Activated T-cell treated with anti-CD3 and anti-CD28 coated beads, Interleukin-2, amount 50 U/mL, for 72 hours (primary cell): ENCODE measurements around the gene CFAP74. TPM values are rescaled to one million over a fixed set of nuclear protein-coding genes. Genes with fewer than 3 reads are reported as not detected.

Experiments
- ATAC-seq, 2 donors: fragments of 150-1000 bp; cut with Tn5 transposase; replicated peaks in 1 of 2; 2 replicates each; pipeline ENCODE4 v1.10.0; 2021; ENCODE audit warnings: moderate library complexity in 2 of 2, mild to moderate bottlenecking in 1 of 2
- DNase-seq, 2 donors: peaks; one replicate each; pipeline ENCODE4 v3.0.0; 2021 to 2022; ENCODE audit warnings: mixed read lengths in 1 of 2
- H3K27ac Mint-ChIP-seq: one replicate; pipeline ENCODE4 v1.8.0; 2022; ENCODE audit warnings: mild to moderate bottlenecking, moderate library complexity, mixed read lengths
- H3K27me3 Mint-ChIP-seq: one replicate; pipeline ENCODE4 v1.8.0; 2022; ENCODE audit warnings: low read depth, mixed read lengths
- H3K36me3 Mint-ChIP-seq, 2 donors: one replicate each; pipeline ENCODE4 v1.8.0; 2022; ENCODE audit warnings: mixed read lengths in 2 of 2, mild to moderate bottlenecking in 1 of 2; ENCODE audit not compliant: insufficient read depth in 2 of 2
- H3K4me1 Mint-ChIP-seq: one replicate; pipeline ENCODE4 v1.8.0; 2022; ENCODE audit warnings: low read depth, mixed read lengths
- H3K4me3 Mint-ChIP-seq, 2 donors: one replicate each; pipeline ENCODE4 v1.8.0; 2022; ENCODE audit warnings: mild to moderate bottlenecking in 2 of 2, mixed read lengths in 2 of 2, moderate library complexity in 2 of 2
- H3K9me3 Mint-ChIP-seq, 2 donors: one replicate each; pipeline ENCODE4 v1.8.0; 2022; ENCODE audit warnings: mixed read lengths in 2 of 2
- total RNA-seq, 2 donors: library from RNA; stranded (reverse); gene quantifications; one replicate each; pipeline ENCODE4 v1.2.3, GENCODE V29; 2022

Gene CFAP74
- total RNA-seq, 2 donors from 2014 or later = not detected

DNA sequence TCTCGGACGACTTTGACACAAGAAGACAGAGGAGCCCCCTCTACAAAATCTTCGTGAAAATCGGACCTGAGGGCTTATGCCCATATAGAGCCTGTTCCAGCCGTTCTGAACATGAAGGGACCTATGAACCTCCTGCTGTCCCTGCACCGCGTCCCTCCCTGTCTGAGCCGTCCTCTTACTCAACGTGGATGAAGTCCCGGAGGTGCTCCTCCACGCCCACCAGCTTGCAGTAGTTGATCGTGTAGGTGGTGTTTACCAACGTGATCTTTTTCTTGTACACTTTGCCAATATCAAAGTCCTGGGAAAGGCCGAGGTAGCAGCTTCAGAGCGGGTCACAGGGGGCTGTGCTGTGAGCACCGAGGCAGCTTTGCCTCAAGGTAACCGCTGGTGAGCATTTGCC is 40.0 kb downstream of the CFAP74 start:
- Mint-ChIP-seq H3K27ac (no peak overlapping the region), H3K4me3 (no peak overlapping the region), H3K36me3 (no peaks in the 10 kb centered on the region), H3K27me3 (peaks cover 22% of the 10 kb centered on the region), H3K9me3 (no peaks in the 10 kb centered on the region), H3K4me1 (peaks cover 10% of the 10 kb centered on the region)
- DNase-seq = no peak
- ATAC-seq = no peak

DNA sequence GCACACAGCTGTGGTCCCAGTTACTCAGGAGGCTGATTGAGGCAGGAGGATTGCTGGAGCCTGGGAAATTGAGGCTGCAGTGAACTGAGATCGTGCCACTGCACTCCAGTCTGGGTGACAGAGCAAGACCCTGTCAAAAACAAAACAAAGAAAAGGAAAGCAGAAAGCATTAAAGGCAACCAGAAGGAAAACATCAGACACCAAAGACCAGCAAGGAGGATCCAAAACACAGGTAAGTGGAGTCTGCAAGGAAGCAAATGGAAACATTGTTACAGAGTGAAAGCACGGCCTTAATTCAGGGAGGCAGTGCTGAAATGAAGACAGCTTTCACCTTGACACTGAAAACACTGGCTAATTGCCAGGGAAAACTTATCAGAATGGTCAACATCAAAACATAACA is 40.8 kb downstream of the CFAP74 start:
- H3K27ac Mint-ChIP-seq = no peak overlapping the region
- DNase-seq = no peak
- H3K9me3 Mint-ChIP-seq = no peaks in the 10 kb centered on the region
- no peak overlapping the region for H3K4me3 Mint-ChIP-seq
- H3K27me3 Mint-ChIP-seq = peaks cover 16% of the 10 kb centered on the region
- H3K4me1 Mint-ChIP-seq = peaks cover 10% of the 10 kb centered on the region
- no peaks in the 10 kb centered on the region for H3K36me3 Mint-ChIP-seq
- ATAC-seq = no peak

DNA sequence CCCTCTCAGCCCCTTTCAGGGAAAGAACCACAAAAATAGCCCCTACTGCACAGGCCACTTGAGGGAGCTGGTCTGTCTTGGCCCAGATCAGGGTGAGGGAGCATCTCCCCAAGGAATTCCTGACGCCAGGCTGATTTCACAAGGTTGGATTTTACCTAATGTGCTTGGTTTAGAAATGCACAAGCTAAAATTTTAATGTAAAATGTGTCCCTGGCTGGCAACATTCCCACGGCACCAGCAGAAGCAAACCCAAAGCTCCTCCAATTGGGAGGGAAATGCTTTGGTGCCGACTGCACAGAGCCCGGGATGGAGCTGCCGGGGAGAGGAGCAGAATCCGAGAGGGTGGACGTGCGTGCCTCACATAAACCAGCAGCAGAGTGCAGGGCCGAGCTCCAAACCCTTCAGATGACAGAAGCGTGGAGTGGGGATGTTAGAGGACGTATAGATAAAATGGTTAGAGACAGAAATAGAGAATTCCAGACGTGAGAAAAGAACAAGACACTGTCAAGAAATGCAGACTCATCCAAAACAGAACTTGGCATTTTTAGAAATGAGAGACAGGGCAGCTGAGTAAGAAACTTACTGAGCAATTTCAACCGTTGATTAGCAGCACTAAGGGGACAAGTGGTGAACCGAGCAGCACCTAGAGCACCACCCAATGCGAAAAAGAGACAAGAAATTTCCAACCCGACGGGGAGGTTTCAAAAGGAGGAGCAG is 42.9 kb downstream of the CFAP74 start:
- H3K27ac Mint-ChIP-seq = no peak overlapping the region
- H3K4me3 Mint-ChIP-seq = no peak overlapping the region
- H3K9me3 Mint-ChIP-seq = no peaks in the 10 kb centered on the region
- no peak for ATAC-seq
- H3K27me3 Mint-ChIP-seq = peaks cover 15% of the 10 kb centered on the region
- no peak for DNase-seq
- no peaks in the 10 kb centered on the region for H3K36me3 Mint-ChIP-seq
- H3K4me1 Mint-ChIP-seq = peaks cover 10% of the 10 kb centered on the region

DNA sequence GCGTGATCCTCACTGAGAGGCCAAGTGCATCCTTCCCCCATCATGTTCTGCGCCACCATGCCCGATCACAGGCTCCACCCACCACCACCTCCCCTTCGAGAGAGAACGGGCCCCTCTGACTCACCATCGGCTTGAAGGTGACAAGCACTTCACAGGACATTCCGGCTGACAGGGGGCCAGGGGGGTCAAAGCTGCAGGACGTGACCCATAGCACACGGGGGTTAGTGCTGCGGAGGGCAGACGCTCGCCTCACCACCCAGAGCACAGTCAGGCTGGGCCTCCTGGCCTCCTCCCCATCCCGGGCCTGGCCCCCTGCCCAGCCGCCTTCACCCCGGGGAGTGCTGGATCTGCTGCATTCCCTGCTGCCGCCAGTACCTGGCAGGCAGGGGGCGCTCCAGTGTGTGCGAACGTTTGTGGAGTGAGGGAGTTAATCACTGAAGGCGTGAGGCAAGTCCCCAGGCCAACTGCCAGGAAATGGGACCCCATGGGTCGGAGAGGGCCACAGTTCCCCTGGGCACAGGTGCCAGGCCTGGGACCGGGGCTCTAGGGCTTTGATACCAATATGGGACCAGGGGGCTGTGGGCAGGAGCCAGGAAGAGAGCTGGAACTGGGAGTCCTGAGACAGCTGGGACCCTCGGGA is 43.6 kb downstream of the CFAP74 start:
- H3K27ac Mint-ChIP-seq = no peak overlapping the region
- peak; percentile 84 to 86 for DNase-seq
- peaks cover 11% of the 10 kb centered on the region for H3K4me1 Mint-ChIP-seq
- H3K4me3 Mint-ChIP-seq = peak overlapping the region; percentile 22 to 31
- H3K9me3 Mint-ChIP-seq = peaks cover 0 to under 1% of the 10 kb centered on the region in 2 donors
- peak; percentile 90 for ATAC-seq
- H3K36me3 Mint-ChIP-seq = peaks cover 0 to under 1% of the 10 kb centered on the region in 2 donors
- H3K27me3 Mint-ChIP-seq = peaks cover 15% of the 10 kb centered on the region

DNA sequence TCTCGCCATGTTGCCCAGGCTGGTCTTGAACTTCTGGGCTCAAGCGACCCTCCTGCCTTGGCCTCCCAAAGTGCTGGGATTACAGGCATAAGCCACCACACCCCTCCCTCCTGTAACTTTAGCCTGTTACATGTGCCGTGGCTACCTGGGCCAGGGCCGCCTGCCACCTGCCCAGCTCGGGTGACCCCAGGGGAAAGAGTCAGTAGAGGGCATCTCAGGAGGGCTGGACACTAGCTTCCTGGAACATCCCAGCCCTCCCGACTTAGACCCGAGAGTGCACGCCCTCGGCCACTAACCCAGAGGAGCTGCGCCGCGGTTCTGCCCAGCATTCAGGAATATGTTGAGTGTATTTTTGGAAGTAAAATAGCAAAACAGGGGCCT is 44.1 kb downstream of the CFAP74 start:
- peaks cover 0 to 1% of the 10 kb centered on the region in 2 donors for H3K36me3 Mint-ChIP-seq
- no peak overlapping the region for H3K27ac Mint-ChIP-seq
- H3K4me1 Mint-ChIP-seq = peaks cover 16% of the 10 kb centered on the region
- DNase-seq = no peak
- H3K4me3 Mint-ChIP-seq = peak overlapping the region in 1 of 2 donors; percentile 31
- peaks cover 0 to 3% of the 10 kb centered on the region in 2 donors for H3K9me3 Mint-ChIP-seq
- peaks cover 15% of the 10 kb centered on the region for H3K27me3 Mint-ChIP-seq
- no peak for ATAC-seq

DNA sequence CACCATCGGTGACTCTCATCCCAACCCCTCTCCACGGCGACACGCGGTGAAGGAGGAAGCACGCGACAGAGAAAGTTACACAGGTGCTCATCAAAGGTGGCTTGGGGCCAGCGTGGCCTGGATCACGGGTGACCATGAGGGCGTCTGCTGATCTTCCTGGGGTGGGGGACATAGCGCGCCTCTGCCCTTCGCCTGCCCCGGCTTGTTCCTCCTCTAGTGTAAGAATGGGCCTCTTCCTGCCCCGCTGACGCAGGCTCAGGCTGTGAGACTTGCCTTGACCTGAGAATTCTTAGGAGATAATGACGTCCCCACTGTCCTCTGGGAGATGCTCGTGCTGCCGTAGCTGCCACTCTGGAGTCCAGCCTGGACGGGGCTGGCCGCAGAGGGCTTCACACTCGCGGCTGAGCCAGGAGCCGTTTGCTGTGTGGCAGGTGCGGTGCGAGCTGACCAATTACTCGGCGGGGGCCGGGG is 45.5 kb downstream of the CFAP74 start:
- ATAC-seq (no peak), DNase-seq (no peak)
- peaks cover 15% of the 10 kb centered on the region for H3K27me3 Mint-ChIP-seq
- H3K9me3 Mint-ChIP-seq = peaks cover 0 to 3% of the 10 kb centered on the region in 2 donors
- no peak overlapping the region for H3K4me3 Mint-ChIP-seq
- H3K27ac Mint-ChIP-seq = no peak overlapping the region
- peaks cover 0 to 1% of the 10 kb centered on the region in 2 donors for H3K36me3 Mint-ChIP-seq
- peaks cover 16% of the 10 kb centered on the region for H3K4me1 Mint-ChIP-seq

DNA sequence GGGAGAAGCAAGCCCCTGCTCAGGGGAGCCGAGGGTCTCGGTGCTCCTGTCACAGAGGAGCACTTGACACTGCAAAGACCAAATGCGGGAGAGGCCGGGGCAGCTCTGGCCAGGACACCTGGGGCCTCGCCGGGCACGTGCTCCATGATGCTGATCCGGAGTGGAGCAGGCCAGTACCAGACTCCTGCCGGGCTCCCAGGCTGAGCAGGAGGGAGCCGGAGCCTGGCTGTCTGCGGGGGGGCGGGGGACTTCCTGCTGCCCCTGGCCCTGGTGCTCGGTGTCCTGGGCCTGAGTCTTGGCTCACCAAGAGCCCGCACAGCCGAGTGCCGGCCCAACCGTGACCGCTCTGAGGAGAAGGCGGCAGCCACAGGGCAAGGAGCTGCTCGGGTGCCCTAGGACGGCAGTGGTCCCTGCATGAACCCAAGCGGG is 46.0 kb downstream of the CFAP74 start:
- no peak overlapping the region for H3K27ac Mint-ChIP-seq
- H3K36me3 Mint-ChIP-seq = peaks cover 0 to 1% of the 10 kb centered on the region in 2 donors
- H3K9me3 Mint-ChIP-seq = peaks cover 0 to 3% of the 10 kb centered on the region in 2 donors
- no peak overlapping the region for H3K4me3 Mint-ChIP-seq
- peaks cover 15% of the 10 kb centered on the region for H3K27me3 Mint-ChIP-seq
- no peak for DNase-seq
- no peak for ATAC-seq
- H3K4me1 Mint-ChIP-seq = peaks cover 16% of the 10 kb centered on the region

DNA sequence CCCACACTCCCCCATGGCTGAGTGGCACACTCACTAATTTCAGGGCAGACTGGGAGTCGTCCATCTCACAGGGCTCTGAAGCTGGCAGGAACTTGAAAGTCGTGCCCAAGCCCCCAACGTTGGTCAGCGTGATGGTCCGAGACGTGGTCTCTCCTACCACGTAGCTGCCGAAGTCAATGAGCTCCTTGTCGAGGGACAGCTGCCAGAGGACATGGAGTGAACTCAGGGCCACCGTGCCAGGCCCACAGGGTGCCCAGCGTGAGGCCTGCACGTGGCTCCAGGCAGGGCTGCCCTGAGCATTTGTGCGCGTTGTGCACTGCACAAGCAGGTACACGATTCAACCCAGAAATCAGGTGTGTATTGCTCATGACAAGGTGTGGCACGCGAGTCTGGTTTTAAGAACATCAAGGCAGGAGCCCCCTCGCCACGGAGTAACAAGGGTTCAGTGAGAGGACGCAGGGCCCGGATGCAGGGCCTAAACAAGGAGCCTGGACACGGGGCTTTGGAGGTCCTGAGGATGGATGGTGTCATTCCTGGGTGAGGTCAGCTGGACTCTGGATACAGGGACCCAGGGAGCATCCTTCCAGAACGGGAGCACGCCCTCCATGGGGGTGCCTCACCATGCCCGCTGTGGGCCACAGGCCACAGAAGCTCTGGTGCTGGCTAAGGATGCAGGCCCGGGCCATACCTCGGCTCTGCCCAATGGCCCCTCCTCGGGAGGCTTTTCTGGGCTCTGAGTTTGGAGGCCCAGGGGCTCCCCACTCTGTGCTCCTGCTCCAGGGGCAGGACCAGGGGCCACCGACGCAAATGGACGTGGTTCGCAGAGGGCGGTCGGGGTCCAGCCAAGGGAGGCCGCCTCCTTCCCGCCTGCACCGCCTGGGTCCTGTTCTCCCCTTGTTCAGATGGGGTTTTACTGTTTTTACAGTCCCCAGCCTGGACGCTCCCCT is 46.7 kb downstream of the CFAP74 start:
- ATAC-seq (no peak), DNase-seq (no peak)
- Mint-ChIP-seq H3K27ac (no peak overlapping the region), H3K36me3 (peaks cover 0 to 1% of the 10 kb centered on the region in 2 donors), H3K9me3 (peaks cover 0 to 3% of the 10 kb centered on the region in 2 donors), H3K27me3 (peaks cover 15% of the 10 kb centered on the region), H3K4me3 (no peak overlapping the region), H3K4me1 (peaks cover 16% of the 10 kb centered on the region)

DNA sequence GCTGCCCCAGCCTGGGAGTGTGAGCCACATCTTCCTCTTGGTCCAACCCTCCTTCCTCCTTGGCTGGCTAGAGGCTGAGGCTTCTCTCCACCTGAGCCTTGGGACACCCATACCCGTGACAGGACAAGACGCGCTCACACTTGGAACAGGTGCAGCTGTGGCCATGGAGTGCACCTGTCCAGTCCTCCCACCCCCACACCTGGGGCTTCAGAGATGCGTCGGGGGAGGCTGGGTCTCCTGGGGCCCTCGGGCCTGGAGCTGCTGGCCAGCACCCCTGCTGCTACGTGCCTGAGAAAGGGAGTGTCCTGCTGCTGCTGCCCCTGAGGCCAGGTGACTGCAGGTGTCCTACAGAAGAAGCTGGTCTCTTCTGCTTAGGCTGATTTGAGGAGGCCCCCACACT is 47.5 kb downstream of the CFAP74 start:
- peaks cover 10% of the 10 kb centered on the region for H3K27me3 Mint-ChIP-seq
- peaks cover 0 to 5% of the 10 kb centered on the region in 2 donors for H3K36me3 Mint-ChIP-seq
- H3K4me3 Mint-ChIP-seq = no peak overlapping the region
- no peak for ATAC-seq
- H3K4me1 Mint-ChIP-seq = peaks cover 16% of the 10 kb centered on the region
- H3K27ac Mint-ChIP-seq = no peak overlapping the region
- H3K9me3 Mint-ChIP-seq = peaks cover 0 to 9% of the 10 kb centered on the region in 2 donors
- DNase-seq = no peak

DNA sequence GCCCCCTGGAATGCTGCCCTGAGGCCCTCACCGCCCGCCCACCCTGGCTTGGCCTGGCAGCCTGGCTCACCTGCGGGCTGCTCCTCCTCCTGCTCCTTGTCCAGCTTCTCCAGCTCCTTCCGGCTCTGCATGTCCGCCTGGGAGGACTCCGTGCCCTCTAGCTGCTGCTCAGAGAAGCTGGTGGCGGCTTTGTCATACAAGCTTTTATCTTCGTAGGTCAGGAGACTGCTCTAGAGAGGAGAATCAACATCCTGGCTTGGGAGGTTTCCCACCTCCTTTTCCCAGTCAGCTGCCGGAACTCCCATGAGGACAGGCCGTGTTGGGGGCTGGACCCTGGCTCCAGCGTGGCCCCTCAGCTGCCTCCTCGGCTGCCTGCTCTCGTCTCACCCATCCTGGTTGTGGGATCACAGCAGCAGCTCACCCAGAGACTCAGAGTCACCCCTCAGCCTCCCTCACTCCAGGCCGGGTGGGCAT is 47.9 kb downstream of the CFAP74 start:
- DNase-seq = no peak
- Mint-ChIP-seq H3K36me3 (peaks cover 0 to 8% of the 10 kb centered on the region in 2 donors), H3K4me1 (peaks cover 16% of the 10 kb centered on the region), H3K27ac (no peak overlapping the region), H3K9me3 (peaks cover 1 to 9% of the 10 kb centered on the region in 2 donors), H3K4me3 (no peak overlapping the region), H3K27me3 (peaks cover 5% of the 10 kb centered on the region)
- no peak for ATAC-seq

DNA sequence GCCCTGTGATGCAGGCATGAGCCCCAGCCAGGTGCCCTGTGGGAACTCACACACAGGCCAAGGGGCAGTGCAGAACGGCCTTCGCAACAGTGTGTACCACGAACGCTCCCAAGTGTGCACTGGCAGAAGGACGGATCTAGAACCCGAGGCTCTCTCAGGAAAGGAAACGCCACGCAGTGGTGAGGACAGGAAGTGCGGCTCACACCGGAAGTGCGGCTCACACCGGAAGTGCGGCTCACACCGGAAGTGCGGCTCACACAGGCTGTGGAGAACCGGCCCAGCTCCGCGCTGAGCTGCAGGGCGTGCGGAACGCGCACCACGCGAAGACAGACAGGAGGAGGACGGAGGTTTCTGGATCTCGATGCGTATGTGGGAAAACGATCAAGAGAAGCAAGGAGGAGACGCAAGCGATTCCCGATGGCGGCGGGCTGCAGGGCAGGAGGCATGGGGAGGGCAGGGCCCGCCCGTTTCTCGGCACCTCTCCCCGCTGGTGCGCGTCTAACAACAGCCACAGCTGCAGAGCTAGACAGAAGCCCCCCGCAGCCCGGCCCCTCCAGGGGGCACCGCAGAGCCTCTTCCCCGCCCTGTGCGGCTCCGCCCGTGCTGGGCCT is 48.6 kb downstream of the CFAP74 start:
- Mint-ChIP-seq H3K36me3 (peaks cover 0 to 9% of the 10 kb centered on the region in 2 donors), H3K9me3 (peaks cover 1 to 9% of the 10 kb centered on the region in 2 donors), H3K27ac (no peak overlapping the region), H3K27me3 (peaks cover 7% of the 10 kb centered on the region), H3K4me1 (peaks cover 12% of the 10 kb centered on the region), H3K4me3 (peak overlapping the region in 1 of 2 donors; percentile 59)
- DNase-seq (peak; percentile 17 to 31), ATAC-seq (peak in 1 of 2 donors; percentile 27)

DNA sequence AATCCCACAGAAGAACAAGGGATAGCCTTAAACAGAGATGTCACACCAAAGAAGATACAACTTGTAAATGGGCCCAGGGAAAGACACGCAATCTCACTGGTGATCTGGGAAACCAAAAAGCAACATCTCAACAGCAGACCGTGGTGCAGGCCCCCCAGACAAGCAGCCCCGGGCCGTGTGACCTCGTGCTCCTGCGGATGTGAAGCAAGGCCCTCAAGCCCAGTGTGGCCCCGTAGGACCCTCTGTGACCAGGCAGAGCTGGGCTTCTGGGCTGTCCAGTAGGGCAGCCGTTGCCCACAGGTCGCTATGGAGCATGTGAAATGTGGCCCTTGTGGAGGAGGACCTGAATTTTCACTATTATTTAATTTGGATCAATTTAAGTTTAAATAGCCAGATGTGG is 49.6 kb downstream of the CFAP74 start:
- DNase-seq = no peak
- no peak overlapping the region for H3K27ac Mint-ChIP-seq
- ATAC-seq = no peak
- H3K36me3 Mint-ChIP-seq = peaks cover 0 to 9% of the 10 kb centered on the region in 2 donors
- H3K4me1 Mint-ChIP-seq = peaks cover 6% of the 10 kb centered on the region
- peaks cover 8% of the 10 kb centered on the region for H3K27me3 Mint-ChIP-seq
- H3K4me3 Mint-ChIP-seq = no peak overlapping the region
- H3K9me3 Mint-ChIP-seq = peaks cover 1 to 9% of the 10 kb centered on the region in 2 donors
